ENCODE results near the gene COL9A3. TPM values are rescaled to one million over a fixed set of nuclear protein-coding genes. Genes with fewer than 3 reads are reported as not detected.

The COL9A3 gene
- total and polyA plus RNA-seq, 2 of the 8 experiments (the other 6 are each of a cell fraction or from before 2014, with no cell fraction given): 21.7 to 80.1 TPM

GRCh38 chr20:62772619-62772989 is 44.2 kb upstream of the COL9A3 start (continued):
- no peak for TF ChIP-seq CHD7 (IDR thresholded peaks at IDR 0.05; ENCODE audit: insufficient replicate concordance, low read length)
- TF ChIP-seq HDAC6 (IDR thresholded peaks at IDR 0.05; ENCODE audit: low read depth, low read length): no peak
- TF ChIP-seq SP4 (IDR thresholded peaks at IDR 0.05; ENCODE audit: low read length): no peak
- no peak for TF ChIP-seq E2F6 (IDR thresholded peaks at IDR 0.05)
- no peak for TF ChIP-seq SIX5 (IDR thresholded peaks at IDR 0.05; ENCODE audit: low read depth, low read length)
- TF ChIP-seq JUN (IDR thresholded peaks at IDR 0.05; ENCODE audit: low read depth, low read length): no peak
- no peak for TF ChIP-seq KDM5A (IDR thresholded peaks at IDR 0.05; ENCODE audit: low read length)
- no peak for TF ChIP-seq KDM1A (IDR thresholded peaks at IDR 0.05; ENCODE audit: borderline replicate concordance, low read length)
- TF ChIP-seq JUND (IDR thresholded peaks at IDR 0.05; ENCODE audit: low read length): no peak
- no peak for TF ChIP-seq HDAC2 (IDR thresholded peaks at IDR 0.05; ENCODE audit: borderline replicate concordance in 1 of 2, low read depth in 2 of 2, low read length in 2 of 2)

Measured in H1 (cell line).